Liver (tissue), 3 donors: ENCODE results near the gene F8.

Source experiments
- ATF3 ChIP-seq: IDR thresholded peaks from 2 replicates; pipeline ENCODE4 v1.6.1; 2016; ENCODE audit warnings: antibody characterized with exemption
- CTCF ChIP-seq: fragments of 150-350 bp; IDR thresholded peaks from 2 replicates; pipeline ENCODE4 v1.5.1; 2017; ENCODE audit warnings: improper control_type of control experiment, low read depth, low read length; ENCODE audit not compliant: missing input control
- EGR1 ChIP-seq, 2 donors: IDR thresholded peaks; 2 replicates each; pipeline ENCODE4 v1.6.1; 2016 to 2018; ENCODE audit warnings: antibody characterized with exemption in 2 of 2, low read depth in 2 of 2
- FOXA1 ChIP-seq: IDR thresholded peaks from 2 replicates; pipeline ENCODE4 v1.6.1; 2016; ENCODE audit warnings: antibody characterized with exemption
- HNF4A ChIP-seq, 2 donors: conservative IDR thresholded peaks; 2 replicates each; pipeline ENCODE4 v1.6.1; 2016; ENCODE audit warnings: antibody characterized with exemption in 2 of 2, mild to moderate bottlenecking in 2 of 2
- JUND ChIP-seq, 2 donors: IDR thresholded peaks; 2 replicates each; pipeline ENCODE4 v1.6.1; 2016; ENCODE audit warnings: antibody characterized with exemption in 2 of 2
- MAX ChIP-seq: IDR thresholded peaks from 2 replicates; pipeline ENCODE4 v1.6.1; 2016; ENCODE audit warnings: antibody characterized with exemption
- RAD21 ChIP-seq, 2 donors: IDR thresholded peaks; 2 replicates each; pipeline ENCODE4 v1.6.1; 2016; ENCODE audit warnings: antibody characterized with exemption in 2 of 2, mild to moderate bottlenecking in 2 of 2
- REST ChIP-seq: IDR thresholded peaks from 2 replicates; pipeline ENCODE4 v1.6.1; 2016; ENCODE audit warnings: antibody characterized with exemption, mild to moderate bottlenecking
- SP1 ChIP-seq: IDR thresholded peaks from 2 replicates; pipeline ENCODE4 v1.6.1; 2018; ENCODE audit warnings: antibody characterized with exemption, mild to moderate bottlenecking
- TAF1 ChIP-seq: conservative IDR thresholded peaks from 2 replicates; pipeline ENCODE4 v1.6.1; 2016; ENCODE audit warnings: antibody characterized with exemption, mild to moderate bottlenecking
- YY1 ChIP-seq: IDR thresholded peaks from 2 replicates; pipeline ENCODE4 v1.6.1; 2016; ENCODE audit warnings: antibody characterized with exemption, mild to moderate bottlenecking
- ZBTB33 ChIP-seq: IDR thresholded peaks from 2 replicates; pipeline ENCODE4 v1.6.1; 2016; ENCODE audit warnings: antibody characterized with exemption
- donor health status: healthy.
- donor health status: healthy.

- TF ChIP-seq ZBTB33 (no peak), CTCF (no peak), TAF1 (no peak), ATF3 (no peak), JUND (IDR thresholded peaks at IDR 0.05) (no peak), RAD21 (IDR thresholded peaks at IDR 0.05) (no peak), FOXA1 (no peak), HNF4A (conservative IDR thresholded peaks at IDR 0.05) (no peak), SP1 (no peak), MAX (no peak), EGR1 (IDR thresholded peaks at IDR 0.05; ENCODE audit: low read depth in 2 of 2) (no peak), YY1 (no peak), REST (no peak)
Observed at GRCh38 chrX:154998204-154998880, 24.2 kb downstream of the F8 start.
